ENCODE results near the gene KHDC3L.

DNA sequence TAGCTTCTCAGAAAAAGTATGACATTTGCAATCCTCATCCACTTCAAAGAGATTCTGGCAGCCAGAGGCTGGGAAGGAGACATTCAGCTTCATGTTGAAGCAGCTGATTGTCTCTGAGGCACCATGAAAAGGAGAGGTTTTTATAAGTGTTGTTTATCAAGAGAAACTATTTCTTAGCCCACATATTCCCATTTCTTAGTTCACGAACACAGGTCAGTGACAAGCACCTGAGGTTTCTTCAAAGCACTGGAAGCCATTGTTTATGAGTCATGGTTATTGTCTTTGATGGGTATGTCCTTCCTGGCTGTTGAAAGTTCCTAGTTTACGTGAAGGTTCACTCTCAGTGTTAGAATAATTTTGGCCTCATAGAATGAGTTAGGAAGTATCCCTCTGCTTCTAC is 29.2 kb downstream of the KHDC3L start:
- TF ChIP-seq CTCF (IDR thresholded peaks at IDR 0.05) (no peak), POLR2A (IDR thresholded peaks at IDR 0.05) (no peak)

Measured in esophagus squamous epithelium (tissue), 4 donors.